AG09319 (cell line): Measurements from ENCODE around the gene KLHL13.

Source experiments
- DNase-seq: peaks from one replicate; pipeline ENCODE4 v3.0.0-alpha.2; 2010; ENCODE audit warnings: low read depth; ENCODE audit errors: extremely low read depth
- TF ChIP-seq, protein P1 (sequence below): IDR thresholded peaks from 2 replicates; pipeline ENCODE4 v1.5.1; 2011; ENCODE audit warnings: low read depth, mild to moderate bottlenecking, inconsistent platforms, low read length, moderate library complexity

Gene KLHL13

DNA sequence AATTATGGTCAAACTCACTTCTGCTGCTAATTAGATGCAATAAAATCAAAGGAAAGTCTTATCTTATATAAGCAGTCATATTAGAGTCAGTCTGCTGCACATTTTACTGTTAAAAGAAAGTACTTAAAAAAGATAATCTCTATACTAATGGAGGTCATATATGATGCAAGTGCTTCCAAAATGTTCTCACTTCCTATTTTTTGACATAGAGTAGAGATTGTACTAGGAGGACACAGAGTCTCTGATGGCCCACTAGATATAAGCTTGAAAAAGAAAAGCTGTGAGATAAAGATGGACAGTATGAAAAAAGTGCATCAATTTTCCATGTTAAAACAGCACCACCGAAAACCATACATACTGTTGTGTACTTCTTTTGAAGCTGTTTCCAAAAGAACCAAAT lies 196.9 kb downstream of the KLHL13 start:
- DNase-seq = no peak
- TF ChIP-seq, protein P1, sequence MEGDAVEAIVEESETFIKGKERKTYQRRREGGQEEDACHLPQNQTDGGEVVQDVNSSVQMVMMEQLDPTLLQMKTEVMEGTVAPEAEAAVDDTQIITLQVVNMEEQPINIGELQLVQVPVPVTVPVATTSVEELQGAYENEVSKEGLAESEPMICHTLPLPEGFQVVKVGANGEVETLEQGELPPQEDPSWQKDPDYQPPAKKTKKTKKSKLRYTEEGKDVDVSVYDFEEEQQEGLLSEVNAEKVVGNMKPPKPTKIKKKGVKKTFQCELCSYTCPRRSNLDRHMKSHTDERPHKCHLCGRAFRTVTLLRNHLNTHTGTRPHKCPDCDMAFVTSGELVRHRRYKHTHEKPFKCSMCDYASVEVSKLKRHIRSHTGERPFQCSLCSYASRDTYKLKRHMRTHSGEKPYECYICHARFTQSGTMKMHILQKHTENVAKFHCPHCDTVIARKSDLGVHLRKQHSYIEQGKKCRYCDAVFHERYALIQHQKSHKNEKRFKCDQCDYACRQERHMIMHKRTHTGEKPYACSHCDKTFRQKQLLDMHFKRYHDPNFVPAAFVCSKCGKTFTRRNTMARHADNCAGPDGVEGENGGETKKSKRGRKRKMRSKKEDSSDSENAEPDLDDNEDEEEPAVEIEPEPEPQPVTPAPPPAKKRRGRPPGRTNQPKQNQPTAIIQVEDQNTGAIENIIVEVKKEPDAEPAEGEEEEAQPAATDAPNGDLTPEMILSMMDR = no peak

- TF ChIP-seq, protein P1 = no peak
- DNase-seq = no peak
These were observed 206.4 kb downstream of the KLHL13 start for GRCh38 chrX:117910216-117910615.

DNA sequence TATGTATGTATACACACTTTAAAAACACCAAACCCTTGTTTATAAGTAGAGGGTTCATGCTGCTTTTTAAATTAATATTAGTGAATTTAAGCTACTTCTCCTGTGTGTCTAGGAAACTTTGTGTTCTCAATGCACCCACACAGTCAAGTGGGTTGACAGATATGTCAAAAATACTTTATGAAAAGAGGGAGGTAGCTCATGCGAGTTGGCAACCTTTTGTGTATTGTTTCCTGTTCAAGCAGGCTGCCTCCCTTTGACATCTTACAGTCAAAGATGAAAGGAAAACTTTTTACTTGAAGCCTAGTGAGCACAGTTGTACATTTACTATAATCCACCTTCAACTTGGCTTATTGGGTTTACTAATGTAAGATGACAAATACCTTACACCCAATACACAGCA lies 218.4 kb downstream of the KLHL13 start:
- no peak for DNase-seq
- TF ChIP-seq, protein P1 = no peak

GRCh38 chrX:117895418-117895817 lies 221.2 kb downstream of the KLHL13 start:
- TF ChIP-seq, protein P1 = no peak

GRCh38 chrX:117892469-117892868 lies 224.1 kb downstream of the KLHL13 start:
- no peak for DNase-seq
- TF ChIP-seq, protein P1 = no peak

More at GRCh38 chrX:117895418-117895817, 221.2 kb downstream of the KLHL13 start:
- DNase-seq = no peak

DNA sequence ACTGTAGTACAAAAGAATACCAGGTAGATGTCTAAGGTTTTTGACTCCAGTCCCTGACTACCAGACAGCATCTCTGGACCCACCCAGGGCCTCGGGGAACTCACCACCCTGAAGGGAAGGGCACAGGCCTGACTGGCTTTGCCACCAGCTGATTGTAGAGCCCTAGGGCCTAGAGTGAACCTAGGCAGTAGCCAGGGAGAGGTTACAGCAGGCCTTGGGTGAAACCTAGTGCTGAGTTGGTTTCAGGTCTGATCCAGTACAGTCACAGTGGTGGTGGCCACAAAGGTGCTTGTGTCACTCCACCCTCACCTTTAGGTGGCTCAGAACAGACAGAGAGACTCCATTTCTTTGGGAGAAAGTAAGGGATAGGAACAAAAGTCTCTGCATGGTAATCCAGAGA lies 244.8 kb downstream of the KLHL13 start:
- TF ChIP-seq, protein P1 = no peak
- DNase-seq = no peak

- DNase-seq = no peak
- TF ChIP-seq, protein P1 = no peak
These were observed 256.1 kb downstream of the KLHL13 start for GRCh38 chrX:117860517-117860916.

DNA sequence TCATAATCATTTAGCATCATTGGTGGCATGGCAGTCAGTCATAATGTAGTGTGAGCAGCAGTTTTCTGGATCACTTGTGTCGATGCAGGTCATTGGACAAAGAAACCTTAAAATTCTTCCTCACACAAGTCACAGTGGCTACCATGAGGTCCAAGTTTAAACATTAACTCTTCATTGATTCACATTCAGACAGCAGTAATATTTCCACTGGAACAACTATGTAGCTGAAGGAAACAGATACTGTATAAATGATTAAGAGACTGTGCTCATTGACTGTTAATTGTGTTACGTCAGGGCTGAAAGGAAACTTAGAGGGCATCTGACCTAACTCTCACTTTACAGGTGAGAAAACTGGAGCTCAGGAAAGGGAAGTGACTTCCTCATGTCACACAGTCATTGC lies 261.8 kb downstream of the KLHL13 start:
- DNase-seq = no peak
- TF ChIP-seq, protein P1 = no peak
